CD8-positive, alpha-beta memory T cell (primary cell): Measurements from ENCODE around the gene GNAZ. TPM values are rescaled to one million over a fixed set of nuclear protein-coding genes. Genes with fewer than 3 reads are reported as not detected.
A peak's percentile ranks its signal among the peaks of the same experiment; 100 is the strongest.

Experiments used
- CTCF ChIA-PET: fragments of 350-600 bp; sonication (Branson Sonifier 250); formaldehyde crosslinking; loops from one replicate; lab custom pipeline; 2021; ENCODE audit warnings: antibody characterized with exemption; lab: Charles Lee
- POLR2A ChIA-PET: fragments of 350-600 bp; sonication (Branson Sonifier 250); formaldehyde crosslinking; loops from one replicate; lab custom pipeline; 2021; ENCODE audit warnings: antibody characterized with exemption; lab: Charles Lee
- DNase-seq, 5 donors: peaks; one replicate each; pipeline versions ENCODE4 v3.0.0 to v3.0.0-alpha.2; 2020 to 2022; ENCODE audit warnings: mixed read lengths in 1 of 5
- H3K27ac ChIP-seq: one replicate; pipeline ENCODE4 v1.7.0; 2013; ENCODE audit warnings: low read depth, mild to moderate bottlenecking, low read length, moderate library complexity
- H3K27me3 ChIP-seq: 2 replicates; pipeline ENCODE4 v1.7.0; 2013; ENCODE audit warnings: low read length, mild to moderate bottlenecking; ENCODE audit not compliant: insufficient read depth, poor library complexity, severe bottlenecking
- H3K36me3 ChIP-seq: 2 replicates; pipeline ENCODE4 v1.7.0; 2013; ENCODE audit warnings: mild to moderate bottlenecking, low read length, moderate library complexity; ENCODE audit not compliant: insufficient read depth
- H3K4me1 ChIP-seq: 2 replicates; pipeline ENCODE4 v1.7.0; 2013; ENCODE audit warnings: mild to moderate bottlenecking, low read length, moderate library complexity; ENCODE audit not compliant: insufficient read depth
- H3K4me3 ChIP-seq: 2 replicates; pipeline ENCODE4 v1.7.0; 2013; ENCODE audit warnings: mild to moderate bottlenecking, low read length
- H3K9me3 ChIP-seq: 2 replicates; pipeline ENCODE4 v1.7.0; 2013; ENCODE audit warnings: mild to moderate bottlenecking, low read length
- H3K27ac Mint-ChIP-seq, 8 donors: one replicate each; pipeline ENCODE4 v1.8.0; 2020 to 2021; ENCODE audit warnings: mixed read lengths in 8 of 8, mild to moderate bottlenecking in 6 of 8, inconsistent platforms in 3 of 8, moderate library complexity in 3 of 8
- H3K27me3 Mint-ChIP-seq, 2 donors: one replicate each; pipeline ENCODE4 v1.8.0; 2020 to 2021; ENCODE audit warnings: mixed read lengths in 2 of 2, mild to moderate bottlenecking in 1 of 2, moderate library complexity in 1 of 2
- H3K36me3 Mint-ChIP-seq, 3 donors: one replicate each; pipeline ENCODE4 v1.8.0; 2020 to 2021; ENCODE audit warnings: mixed read lengths in 3 of 3, inconsistent platforms in 1 of 3, mild to moderate bottlenecking in 1 of 3
- H3K4me1 Mint-ChIP-seq, 3 donors: one replicate each; pipeline ENCODE4 v1.8.0; 2020 to 2021; ENCODE audit warnings: mixed read lengths in 3 of 3, inconsistent platforms in 1 of 3, mild to moderate bottlenecking in 1 of 3
- H3K4me3 Mint-ChIP-seq, 7 donors: one replicate each; pipeline ENCODE4 v1.8.0; 2020 to 2021; ENCODE audit warnings: mixed read lengths in 7 of 7, mild to moderate bottlenecking in 6 of 7, moderate library complexity in 4 of 7, inconsistent platforms in 2 of 7
- H3K9me3 Mint-ChIP-seq, 5 donors: one replicate each; pipeline ENCODE4 v1.8.0; 2020 to 2022; ENCODE audit warnings: mixed read lengths in 5 of 5, mild to moderate bottlenecking in 3 of 5, moderate library complexity in 2 of 5, inconsistent platforms in 1 of 5
- polyA plus RNA-seq: library from polyadenylated mRNA; unstranded; fragments of 300-500 nt; fragmentation: Illumina TruSeq; gene quantifications from one replicate; pipeline ENCODE4 v1.2.3, GENCODE V29; 2021
- total RNA-seq, 2 experiments: library from RNA; stranded (reverse); gene quantifications; one replicate each; pipeline ENCODE4 v1.2.3, GENCODE V29; 2021

Gene GNAZ
- total and polyA plus RNA-seq, 3 experiments from 2014 or later = 0.53 to 2.6 (median 2.0) TPM

DNA sequence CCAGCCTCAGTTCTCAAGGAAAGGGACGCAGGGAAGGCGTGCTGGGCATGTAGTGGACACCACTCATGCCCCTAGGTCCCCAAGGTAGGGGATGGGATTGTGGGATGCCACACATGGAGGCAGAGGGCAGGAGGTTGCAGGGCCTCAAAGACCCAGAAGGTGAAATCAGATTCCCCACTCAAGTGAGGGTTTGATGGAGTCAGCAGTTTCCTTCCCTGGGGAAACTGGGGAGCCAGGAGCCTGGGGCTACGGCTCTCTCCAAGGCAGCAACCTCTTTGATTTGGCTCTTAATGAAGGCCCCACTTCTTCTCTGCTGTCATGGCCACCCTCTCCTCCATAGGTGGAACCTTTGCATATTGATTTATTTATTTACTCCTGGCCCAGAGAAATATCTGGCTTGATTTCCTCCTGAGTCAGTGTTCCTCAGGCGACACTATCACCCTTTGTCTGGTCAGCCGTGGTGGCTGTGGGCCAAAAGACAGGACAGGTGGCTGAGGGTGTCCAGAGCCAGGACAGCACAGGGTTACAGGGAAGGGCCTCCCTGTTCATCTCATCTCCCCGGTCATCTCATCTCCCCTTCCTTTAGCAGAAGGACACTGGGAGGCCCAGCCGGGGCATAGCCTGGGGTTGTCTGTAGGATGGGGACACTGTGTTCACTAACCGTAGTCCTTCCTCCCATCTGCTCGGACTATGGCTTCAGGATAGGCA, 9.6 kb downstream of the GNAZ start:
- Histone ChIP-seq H3K36me3 (no peaks in the 10 kb centered on the region), H3K27me3 (peaks cover 3% of the 10 kb centered on the region), H3K27ac (no peak overlapping the region), H3K4me1 (no peaks in the 10 kb centered on the region), H3K9me3 (no peaks in the 10 kb centered on the region), H3K4me3 (no peak overlapping the region)
- no peak overlapping the region for H3K4me3 Mint-ChIP-seq
- H3K9me3 Mint-ChIP-seq = no peaks in the 10 kb centered on the region
- peaks cover 4% of the 10 kb centered on the region in 2 donors for H3K27me3 Mint-ChIP-seq
- POLR2A ChIA-PET = no interaction called here
- peaks cover 0 to 7% (median 0%) of the 10 kb centered on the region in 3 donors for H3K4me1 Mint-ChIP-seq
- no peak for DNase-seq
- peak overlapping the region in 2 of 8 donors; percentile 37 to 60 for H3K27ac Mint-ChIP-seq
- CTCF ChIA-PET = no interaction called here
- no peaks in the 10 kb centered on the region for H3K36me3 Mint-ChIP-seq

GRCh38 chr22:23080613-23081290, 10.4 kb downstream of the GNAZ start:
- H3K27me3 ChIP-seq = peaks cover 3% of the 10 kb centered on the region
- H3K9me3 Mint-ChIP-seq = no peaks in the 10 kb centered on the region
- DNase-seq = no peak
- peaks cover 4% of the 10 kb centered on the region in 2 donors for H3K27me3 Mint-ChIP-seq
- H3K4me1 Mint-ChIP-seq = peaks cover 0 to 7% (median 0%) of the 10 kb centered on the region in 3 donors
- H3K4me1 ChIP-seq = no peaks in the 10 kb centered on the region
- H3K27ac ChIP-seq = no peak overlapping the region
- no peaks in the 10 kb centered on the region for H3K9me3 ChIP-seq
- H3K36me3 Mint-ChIP-seq = no peaks in the 10 kb centered on the region
- no peak overlapping the region for H3K4me3 Mint-ChIP-seq
- ChIA-PET CTCF (no interaction called here), POLR2A (no interaction called here)
- H3K27ac Mint-ChIP-seq = peak overlapping the region in 1 of 8 donors; percentile 37
- no peak overlapping the region for H3K4me3 ChIP-seq
- H3K36me3 ChIP-seq = no peaks in the 10 kb centered on the region

DNA sequence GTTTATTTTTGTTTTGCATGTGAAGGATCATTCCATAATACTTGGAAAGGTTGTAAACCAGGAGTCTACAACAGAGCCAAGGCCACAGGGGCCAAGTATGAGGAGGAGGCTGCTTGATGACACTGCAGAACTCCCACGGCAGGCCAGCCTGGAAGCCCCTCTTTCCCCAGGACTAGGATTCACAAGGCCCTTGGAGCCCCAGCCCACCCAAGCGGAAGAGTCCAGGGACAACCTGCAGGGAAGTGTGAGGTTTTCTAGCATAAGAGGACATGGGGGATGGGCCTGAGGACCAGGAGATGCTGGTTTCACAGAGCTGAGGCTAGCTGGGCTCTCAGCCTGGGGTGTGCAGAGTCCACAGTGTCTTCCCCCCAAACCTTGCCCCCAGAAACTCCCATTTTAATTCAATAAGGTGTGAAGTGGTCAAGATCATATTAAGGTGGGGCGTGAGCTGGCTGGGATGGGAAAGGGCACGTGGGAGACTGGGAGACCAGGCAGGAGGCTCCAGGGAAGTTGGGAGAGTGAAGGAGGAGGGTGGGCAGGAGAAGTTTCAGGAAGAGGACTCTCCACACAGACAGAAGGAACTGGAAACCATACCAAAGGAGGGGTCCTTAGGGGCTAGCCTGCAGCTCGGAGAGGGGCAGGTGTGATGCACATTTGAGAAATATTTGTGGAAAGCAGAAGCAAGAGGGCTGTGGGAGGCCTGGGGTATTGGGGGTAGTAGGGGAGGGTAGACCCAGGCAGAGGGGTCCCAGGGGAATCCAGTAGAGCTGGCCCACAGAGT, 12.4 kb downstream of the GNAZ start:
- Mint-ChIP-seq H3K4me3 (no peak overlapping the region), H3K4me1 (peaks cover 2 to 10% (median 4%) of the 10 kb centered on the region in 3 donors), H3K27ac (peak overlapping the region in 1 of 8 donors; percentile 83), H3K9me3 (no peaks in the 10 kb centered on the region), H3K36me3 (no peaks in the 10 kb centered on the region), H3K27me3 (peaks cover 0 to 4% of the 10 kb centered on the region in 2 donors)
- Histone ChIP-seq H3K4me1 (no peaks in the 10 kb centered on the region), H3K36me3 (no peaks in the 10 kb centered on the region), H3K27ac (no peak overlapping the region), H3K27me3 (peaks cover 3% of the 10 kb centered on the region), H3K4me3 (no peak overlapping the region), H3K9me3 (no peaks in the 10 kb centered on the region)
- POLR2A ChIA-PET = no interaction called here
- no peak for DNase-seq
- CTCF ChIA-PET = no interaction called here

GRCh38 chr22:23083315-23084021, 13.1 kb downstream of the GNAZ start:
- POLR2A ChIA-PET = no interaction called here
- DNase-seq = no peak
- Histone ChIP-seq H3K4me3 (no peak overlapping the region), H3K36me3 (no peaks in the 10 kb centered on the region), H3K27ac (no peak overlapping the region), H3K27me3 (peaks cover 3% of the 10 kb centered on the region), H3K9me3 (no peaks in the 10 kb centered on the region), H3K4me1 (no peaks in the 10 kb centered on the region)
- no peak overlapping the region for H3K4me3 Mint-ChIP-seq
- CTCF ChIA-PET = no interaction called here
- peaks cover 8 to 15% (median 11%) of the 10 kb centered on the region in 3 donors for H3K4me1 Mint-ChIP-seq
- no peak overlapping the region for H3K27ac Mint-ChIP-seq
- H3K9me3 Mint-ChIP-seq = no peaks in the 10 kb centered on the region
- H3K27me3 Mint-ChIP-seq = no peaks in the 10 kb centered on the region
- no peaks in the 10 kb centered on the region for H3K36me3 Mint-ChIP-seq

GRCh38 chr22:23084453-23085350, 14.4 kb downstream of the GNAZ start:
- Histone ChIP-seq H3K36me3 (no peaks in the 10 kb centered on the region), H3K27ac (no peak overlapping the region), H3K27me3 (peaks cover 6% of the 10 kb centered on the region), H3K4me3 (no peak overlapping the region), H3K9me3 (no peaks in the 10 kb centered on the region), H3K4me1 (no peaks in the 10 kb centered on the region)
- ChIA-PET POLR2A (no interaction called here), CTCF (no interaction called here)
- Mint-ChIP-seq H3K27me3 (no peaks in the 10 kb centered on the region), H3K27ac (peak overlapping the region in 1 of 8 donors; percentile 52), H3K9me3 (no peaks in the 10 kb centered on the region), H3K4me1 (peaks cover 8 to 15% (median 11%) of the 10 kb centered on the region in 3 donors), H3K36me3 (no peaks in the 10 kb centered on the region), H3K4me3 (no peak overlapping the region)
- DNase-seq = no peak

GRCh38 chr22:23085351-23085671, 15.0 kb downstream of the GNAZ start:
- Mint-ChIP-seq H3K27ac (peak overlapping the region in 1 of 8 donors; percentile 52), H3K27me3 (no peaks in the 10 kb centered on the region)

GRCh38 chr22:23085785-23086184, 15.5 kb downstream of the GNAZ start:
- Mint-ChIP-seq H3K27me3 (no peaks in the 10 kb centered on the region), H3K36me3 (no peaks in the 10 kb centered on the region), H3K27ac (no peak overlapping the region), H3K4me1 (peaks cover 8 to 13% (median 11%) of the 10 kb centered on the region in 3 donors), H3K4me3 (no peak overlapping the region), H3K9me3 (no peaks in the 10 kb centered on the region)
- no peak overlapping the region for H3K4me3 ChIP-seq
- H3K27ac ChIP-seq = no peak overlapping the region
- ChIA-PET CTCF (no interaction called here), POLR2A (no interaction called here)
- H3K4me1 ChIP-seq = no peaks in the 10 kb centered on the region
- no peaks in the 10 kb centered on the region for H3K36me3 ChIP-seq
- DNase-seq = no peak
- H3K9me3 ChIP-seq = no peaks in the 10 kb centered on the region
- H3K27me3 ChIP-seq = peaks cover 6% of the 10 kb centered on the region

More at GRCh38 chr22:23085351-23085671, 15.0 kb downstream of the GNAZ start:
- Histone ChIP-seq H3K4me1 (no peaks in the 10 kb centered on the region), H3K27ac (no peak overlapping the region), H3K27me3 (peaks cover 6% of the 10 kb centered on the region), H3K4me3 (no peak overlapping the region), H3K9me3 (no peaks in the 10 kb centered on the region), H3K36me3 (no peaks in the 10 kb centered on the region)
- Mint-ChIP-seq H3K9me3 (no peaks in the 10 kb centered on the region), H3K36me3 (no peaks in the 10 kb centered on the region), H3K4me3 (no peak overlapping the region), H3K4me1 (peaks cover 8 to 15% (median 11%) of the 10 kb centered on the region in 3 donors)
- CTCF ChIA-PET = no interaction called here
- POLR2A ChIA-PET = no interaction called here
- no peak for DNase-seq
